ENCODE results near the gene WNK1.

Gene WNK1

DNA sequence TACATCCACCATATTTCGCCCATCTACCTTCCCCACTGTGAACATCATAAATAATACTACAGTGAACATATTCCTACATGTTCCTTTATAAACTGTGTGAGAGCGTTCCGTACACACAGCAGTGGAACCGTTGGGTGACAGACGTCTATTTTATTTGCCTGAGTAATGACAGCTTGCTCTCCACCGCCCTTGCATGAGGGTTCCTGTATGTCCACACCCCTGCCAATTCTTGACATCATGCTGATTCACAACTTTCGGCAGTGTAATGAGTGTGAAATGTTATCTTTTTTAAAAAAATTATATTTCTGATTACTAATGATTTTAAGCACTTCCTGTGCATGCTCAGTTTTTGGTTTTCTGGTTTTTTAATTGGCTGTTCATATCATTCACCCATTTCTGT lies 201.4 kb downstream of the WNK1 start:
- no peak overlapping the region for H3K4me3 ChIP-seq (ENCODE audit: low read length)
- TF ChIP-seq, protein P1, sequence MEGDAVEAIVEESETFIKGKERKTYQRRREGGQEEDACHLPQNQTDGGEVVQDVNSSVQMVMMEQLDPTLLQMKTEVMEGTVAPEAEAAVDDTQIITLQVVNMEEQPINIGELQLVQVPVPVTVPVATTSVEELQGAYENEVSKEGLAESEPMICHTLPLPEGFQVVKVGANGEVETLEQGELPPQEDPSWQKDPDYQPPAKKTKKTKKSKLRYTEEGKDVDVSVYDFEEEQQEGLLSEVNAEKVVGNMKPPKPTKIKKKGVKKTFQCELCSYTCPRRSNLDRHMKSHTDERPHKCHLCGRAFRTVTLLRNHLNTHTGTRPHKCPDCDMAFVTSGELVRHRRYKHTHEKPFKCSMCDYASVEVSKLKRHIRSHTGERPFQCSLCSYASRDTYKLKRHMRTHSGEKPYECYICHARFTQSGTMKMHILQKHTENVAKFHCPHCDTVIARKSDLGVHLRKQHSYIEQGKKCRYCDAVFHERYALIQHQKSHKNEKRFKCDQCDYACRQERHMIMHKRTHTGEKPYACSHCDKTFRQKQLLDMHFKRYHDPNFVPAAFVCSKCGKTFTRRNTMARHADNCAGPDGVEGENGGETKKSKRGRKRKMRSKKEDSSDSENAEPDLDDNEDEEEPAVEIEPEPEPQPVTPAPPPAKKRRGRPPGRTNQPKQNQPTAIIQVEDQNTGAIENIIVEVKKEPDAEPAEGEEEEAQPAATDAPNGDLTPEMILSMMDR (conservative IDR thresholded peaks at IDR 0.05; ENCODE audit: low read length): no peak
- peak; percentile 54 for DNase-seq (ENCODE audit: low read depth)

DNA sequence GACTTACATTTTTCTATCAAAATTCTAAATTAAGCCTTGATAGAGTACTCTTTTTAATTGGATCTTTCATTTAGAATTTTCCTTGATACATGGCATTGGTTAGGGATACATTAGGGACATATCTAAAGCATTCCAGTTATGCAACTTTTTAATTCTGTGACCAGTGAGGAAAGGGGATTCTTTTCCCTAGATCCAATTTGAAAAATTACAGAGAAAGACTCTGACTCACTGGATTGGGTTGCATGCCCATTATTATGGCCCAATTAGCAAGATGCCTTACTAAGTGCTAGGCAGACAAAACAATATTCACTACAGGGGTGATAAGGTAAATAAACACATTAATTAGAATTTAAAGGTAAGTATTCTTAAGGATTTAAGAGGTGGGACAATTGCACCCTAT lies 202.4 kb downstream of the WNK1 start:
- TF ChIP-seq, protein P1 (conservative IDR thresholded peaks at IDR 0.05; ENCODE audit: low read length): no peak
- DNase-seq (ENCODE audit: low read depth): peak; percentile 54
- H3K4me3 ChIP-seq (ENCODE audit: low read length): no peak overlapping the region

DNA sequence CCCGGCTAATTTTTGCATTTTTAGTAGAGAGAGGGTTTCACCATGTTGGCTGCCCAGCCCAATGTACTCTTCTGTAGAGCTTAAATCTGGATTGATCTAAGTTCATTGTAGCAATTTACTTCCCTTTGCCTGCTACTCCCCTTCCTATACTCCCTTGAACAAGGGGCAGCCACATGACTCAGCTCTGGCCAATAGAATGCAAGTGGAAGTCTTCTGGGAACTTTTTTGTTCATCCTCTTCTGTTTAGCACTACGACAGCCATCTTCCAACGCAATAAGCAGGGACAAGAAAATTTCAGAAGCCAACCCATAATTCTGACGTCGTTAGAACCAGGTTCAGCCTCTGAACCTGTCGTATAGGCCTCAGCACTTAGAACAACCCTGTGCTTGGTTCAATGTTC lies 203.6 kb downstream of the WNK1 start:
- TF ChIP-seq, protein P1 (conservative IDR thresholded peaks at IDR 0.05; ENCODE audit: low read length): no peak
- DNase-seq (ENCODE audit: low read depth): no peak
- H3K4me3 ChIP-seq (ENCODE audit: low read length): no peak overlapping the region

DNA sequence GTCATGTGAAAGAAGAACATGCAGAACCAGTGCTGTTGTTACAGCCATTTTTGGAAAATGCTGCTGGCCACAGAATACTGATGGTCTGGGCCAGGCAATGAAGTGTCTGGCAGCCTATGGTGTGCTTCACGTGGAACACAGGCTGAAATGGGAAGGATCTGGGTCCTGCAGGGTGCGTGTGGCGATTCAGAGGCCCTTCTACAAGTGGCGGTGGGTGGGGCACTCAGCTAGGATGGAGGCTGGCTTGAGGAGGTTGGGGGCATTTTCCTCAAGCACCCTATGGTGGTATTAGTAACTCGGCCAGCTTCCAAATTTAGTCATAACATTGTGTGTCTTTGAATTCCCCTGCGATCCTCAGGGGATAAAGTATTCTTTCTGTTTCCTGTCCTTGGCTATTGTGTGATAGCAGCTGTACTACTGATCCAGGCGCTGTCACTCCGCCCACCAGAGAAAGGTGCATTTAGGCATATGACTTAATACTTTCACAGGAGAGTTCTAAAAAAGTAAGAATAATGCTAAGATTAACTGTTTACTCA lies 206.3 kb downstream of the WNK1 start:
- no peak for DNase-seq (ENCODE audit: low read depth)
- TF ChIP-seq, protein P1 (conservative IDR thresholded peaks at IDR 0.05; ENCODE audit: low read length): no peak
- no peak overlapping the region for H3K4me3 ChIP-seq (ENCODE audit: low read length)

All from AG10803 (cell line).